ENCODE results near the gene NUDT5.

NUDT5 gene

DNA sequence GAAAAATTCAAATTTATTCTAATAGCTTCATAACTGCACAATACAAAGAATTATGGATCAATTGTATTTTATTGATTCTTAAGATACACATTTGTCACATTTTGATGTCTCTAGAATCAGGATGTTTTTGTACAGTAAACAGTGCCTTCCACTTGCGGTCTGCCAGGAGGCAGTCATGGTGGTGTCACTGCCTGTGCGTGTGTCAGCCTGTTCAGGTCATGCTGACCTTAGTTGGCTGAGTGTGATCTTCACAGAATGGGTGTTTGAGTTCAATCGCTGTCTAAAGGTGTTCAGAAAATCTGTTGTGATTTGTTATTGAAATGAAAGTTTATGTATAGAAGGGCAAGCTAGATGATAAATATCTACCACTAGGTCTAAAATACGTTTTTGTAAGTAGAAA lies 45.5 kb downstream of the NUDT5 start:
- TF ChIP-seq, protein P1, sequence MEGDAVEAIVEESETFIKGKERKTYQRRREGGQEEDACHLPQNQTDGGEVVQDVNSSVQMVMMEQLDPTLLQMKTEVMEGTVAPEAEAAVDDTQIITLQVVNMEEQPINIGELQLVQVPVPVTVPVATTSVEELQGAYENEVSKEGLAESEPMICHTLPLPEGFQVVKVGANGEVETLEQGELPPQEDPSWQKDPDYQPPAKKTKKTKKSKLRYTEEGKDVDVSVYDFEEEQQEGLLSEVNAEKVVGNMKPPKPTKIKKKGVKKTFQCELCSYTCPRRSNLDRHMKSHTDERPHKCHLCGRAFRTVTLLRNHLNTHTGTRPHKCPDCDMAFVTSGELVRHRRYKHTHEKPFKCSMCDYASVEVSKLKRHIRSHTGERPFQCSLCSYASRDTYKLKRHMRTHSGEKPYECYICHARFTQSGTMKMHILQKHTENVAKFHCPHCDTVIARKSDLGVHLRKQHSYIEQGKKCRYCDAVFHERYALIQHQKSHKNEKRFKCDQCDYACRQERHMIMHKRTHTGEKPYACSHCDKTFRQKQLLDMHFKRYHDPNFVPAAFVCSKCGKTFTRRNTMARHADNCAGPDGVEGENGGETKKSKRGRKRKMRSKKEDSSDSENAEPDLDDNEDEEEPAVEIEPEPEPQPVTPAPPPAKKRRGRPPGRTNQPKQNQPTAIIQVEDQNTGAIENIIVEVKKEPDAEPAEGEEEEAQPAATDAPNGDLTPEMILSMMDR (IDR thresholded peaks at IDR 0.05; ENCODE audit: low read depth, low read length), result no peak
- Histone ChIP-seq H3K4me3 (ENCODE audit: low read depth, low read length) (no peak overlapping the region), H3K27me3 (no peaks in the 10 kb centered on the region)

DNA sequence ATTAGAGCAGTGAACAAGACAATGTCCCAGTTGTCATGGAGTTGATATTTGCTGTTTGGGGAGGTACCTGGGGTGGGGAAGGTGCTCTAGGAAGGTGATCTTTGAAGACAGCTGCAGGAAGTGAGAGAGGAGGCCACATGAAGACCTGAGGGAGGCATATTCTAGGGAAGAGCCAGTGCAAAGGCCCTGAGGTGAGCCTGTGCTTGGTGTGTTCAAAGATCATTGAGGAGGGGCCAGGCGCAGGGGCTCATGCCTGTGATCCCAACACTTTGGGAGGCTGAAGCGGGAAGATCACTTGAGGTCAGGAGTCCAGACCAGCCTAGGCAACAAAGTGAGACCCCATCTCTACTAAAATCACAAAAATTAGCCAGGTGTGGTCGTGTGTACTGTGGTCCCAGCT lies 51.2 kb downstream of the NUDT5 start:
- H3K4me1 ChIP-seq, result no peaks in the 10 kb centered on the region
- no peak overlapping the region for H3K4me3 ChIP-seq (ENCODE audit: low read depth, low read length)
- H3K9me3 ChIP-seq, result no peaks in the 10 kb centered on the region
- TF ChIP-seq, protein P1 (IDR thresholded peaks at IDR 0.05; ENCODE audit: low read depth, low read length), result no peak
- DNase-seq, result no peak
- H3K36me3 ChIP-seq, result no peaks in the 10 kb centered on the region
- no peaks in the 10 kb centered on the region for H3K27me3 ChIP-seq

More for the DNA sequence above, 45.5 kb downstream of the NUDT5 start:
- Histone ChIP-seq H3K4me1 (no peaks in the 10 kb centered on the region), H3K36me3 (no peaks in the 10 kb centered on the region), H3K9me3 (no peaks in the 10 kb centered on the region)
- DNase-seq, result no peak

- TF ChIP-seq, protein P1 (IDR thresholded peaks at IDR 0.05; ENCODE audit: low read depth, low read length), result no peak
- H3K4me1 ChIP-seq, result no peaks in the 10 kb centered on the region
- no peaks in the 10 kb centered on the region; the same call in 1 of the 2 replicates for H3K36me3 ChIP-seq
- no peak for DNase-seq
- H3K4me3 ChIP-seq (ENCODE audit: low read depth, low read length), result no peak overlapping the region
- H3K27me3 ChIP-seq, result no peaks in the 10 kb centered on the region
- H3K9me3 ChIP-seq, result no peaks in the 10 kb centered on the region
These were observed 55.7 kb downstream of the NUDT5 start for GRCh38 chr10:12140038-12140437.

DNA sequence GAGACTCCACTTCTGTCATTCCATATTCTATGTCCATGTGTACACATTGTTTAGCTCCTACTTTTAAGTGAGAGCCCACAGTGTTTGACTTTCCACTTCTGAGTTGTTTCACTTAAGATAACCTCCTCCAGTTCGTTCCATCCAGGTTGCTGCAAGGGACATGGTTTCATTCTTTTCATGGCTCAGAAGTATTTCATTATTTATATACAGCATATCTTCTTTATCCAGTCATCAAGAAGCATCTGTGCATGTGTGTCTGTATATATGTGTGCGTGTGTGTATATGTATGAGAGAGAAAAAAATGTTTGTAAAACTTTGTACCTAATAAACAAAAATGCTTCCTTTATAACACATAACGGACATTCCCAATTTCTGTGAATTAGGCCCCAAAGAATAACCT lies 60.1 kb downstream of the NUDT5 start:
- H3K4me3 ChIP-seq (ENCODE audit: low read depth, low read length), result no peak overlapping the region
- no peaks in the 10 kb centered on the region for H3K27me3 ChIP-seq
- no peaks in the 10 kb centered on the region; the same call in 1 of the 2 replicates for H3K36me3 ChIP-seq
- H3K4me1 ChIP-seq, result no peaks in the 10 kb centered on the region
- DNase-seq, result no peak
- TF ChIP-seq, protein P1 (IDR thresholded peaks at IDR 0.05; ENCODE audit: low read depth, low read length), result no peak
- H3K9me3 ChIP-seq, result no peaks in the 10 kb centered on the region

DNA sequence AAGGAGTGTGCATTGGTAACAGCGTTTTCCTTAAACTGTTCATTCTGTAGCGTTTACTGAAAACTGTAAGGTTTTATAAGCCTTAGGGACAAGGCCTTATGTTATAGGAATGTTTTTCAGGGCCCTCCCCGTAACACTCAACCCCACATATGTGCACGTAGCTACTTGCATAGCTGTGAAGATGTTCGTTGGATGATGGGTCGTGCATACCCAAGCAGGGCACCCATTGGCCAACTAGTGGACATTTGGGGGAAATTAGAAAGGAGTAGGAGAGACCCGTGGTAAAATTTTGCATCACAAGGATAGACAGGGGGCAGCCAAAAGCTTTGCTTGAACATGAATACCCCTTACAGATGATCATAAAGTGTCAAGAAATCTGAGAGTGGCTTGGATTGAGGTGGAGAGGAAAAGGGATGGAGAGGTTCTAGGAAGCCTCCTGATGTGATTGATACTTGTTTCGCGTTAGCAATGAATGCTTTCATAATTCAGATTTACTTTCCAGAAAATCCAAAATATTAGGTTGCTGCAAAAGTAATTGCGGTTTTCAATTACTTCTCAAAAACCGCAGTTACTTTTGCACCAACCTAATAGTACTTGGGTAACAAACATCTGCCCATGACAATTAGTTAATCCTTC lies 65.3 kb downstream of the NUDT5 start:
- peak overlapping the region; percentile 90 for H3K4me3 ChIP-seq (ENCODE audit: low read depth, low read length)
- peak; percentile 58 for DNase-seq
- no peaks in the 10 kb centered on the region for H3K36me3 ChIP-seq
- no peaks in the 10 kb centered on the region for H3K4me1 ChIP-seq
- TF ChIP-seq, protein P1 (IDR thresholded peaks at IDR 0.05; ENCODE audit: low read depth, low read length), result peak; percentile 71
- no peaks in the 10 kb centered on the region for H3K9me3 ChIP-seq
- no peaks in the 10 kb centered on the region for H3K27me3 ChIP-seq

- Histone ChIP-seq H3K36me3 (no peaks in the 10 kb centered on the region), H3K4me3 (ENCODE audit: low read depth, low read length) (peak within 1 kb of the TSS; percentile 90), H3K9me3 (no peaks in the 10 kb centered on the region), H3K27me3 (no peaks in the 10 kb centered on the region), H3K4me1 (no peaks in the 10 kb centered on the region)
- TF ChIP-seq, protein P1 (IDR thresholded peaks at IDR 0.05; ENCODE audit: low read depth, low read length), result no peak
- peak; percentile 98 for DNase-seq
These were observed 66.2 kb downstream of the NUDT5 start, which contains the start of gene SEC61A2 for GRCh38 chr10:12129222-12130111. SEC61A2 (plus strand) TSS chr10:12129677; CDS start chr10:12129788, 111 bp downstream.

Data from BE2C (cell line).